Epithelial cell of prostate (primary cell): ENCODE measurements around the gene PRF1.
"Not testable (repeated sequence)": the region's sequence is repeated elsewhere in the genome, so short reads cannot be mapped to it uniquely, and the experiment has no call there.

Experiments
- DNase-seq: peaks from one replicate; pipeline ENCODE4 v3.0.0-alpha.2; 2011; ENCODE audit warnings: low read depth, low spot score
- H3K27ac ChIP-seq: fragments of 450-650 bp; 2 replicates; pipeline ENCODE4 v1.5.1; 2017; ENCODE audit warnings: mild to moderate bottlenecking

The PRF1 gene

GRCh38 chr10:70581176-70581575 is 21.4 kb downstream of the PRF1 start:
- H3K27ac ChIP-seq, DNase-seq: not testable (repeated sequence)

GRCh38 chr10:70579234-70580002 is 23.1 kb downstream of the PRF1 start:
- no peak for DNase-seq
- H3K27ac ChIP-seq, result peak overlapping the region; percentile 29

- peak overlapping the region; percentile 29 for H3K27ac ChIP-seq
- peak; percentile 81 for DNase-seq
Observed at GRCh38 chr10:70578371-70578947, 24.1 kb downstream of the PRF1 start.

- DNase-seq, result no peak
- H3K27ac ChIP-seq, result peak overlapping the region; percentile 20
Observed at GRCh38 chr10:70576803-70577517, 25.6 kb downstream of the PRF1 start.

DNA sequence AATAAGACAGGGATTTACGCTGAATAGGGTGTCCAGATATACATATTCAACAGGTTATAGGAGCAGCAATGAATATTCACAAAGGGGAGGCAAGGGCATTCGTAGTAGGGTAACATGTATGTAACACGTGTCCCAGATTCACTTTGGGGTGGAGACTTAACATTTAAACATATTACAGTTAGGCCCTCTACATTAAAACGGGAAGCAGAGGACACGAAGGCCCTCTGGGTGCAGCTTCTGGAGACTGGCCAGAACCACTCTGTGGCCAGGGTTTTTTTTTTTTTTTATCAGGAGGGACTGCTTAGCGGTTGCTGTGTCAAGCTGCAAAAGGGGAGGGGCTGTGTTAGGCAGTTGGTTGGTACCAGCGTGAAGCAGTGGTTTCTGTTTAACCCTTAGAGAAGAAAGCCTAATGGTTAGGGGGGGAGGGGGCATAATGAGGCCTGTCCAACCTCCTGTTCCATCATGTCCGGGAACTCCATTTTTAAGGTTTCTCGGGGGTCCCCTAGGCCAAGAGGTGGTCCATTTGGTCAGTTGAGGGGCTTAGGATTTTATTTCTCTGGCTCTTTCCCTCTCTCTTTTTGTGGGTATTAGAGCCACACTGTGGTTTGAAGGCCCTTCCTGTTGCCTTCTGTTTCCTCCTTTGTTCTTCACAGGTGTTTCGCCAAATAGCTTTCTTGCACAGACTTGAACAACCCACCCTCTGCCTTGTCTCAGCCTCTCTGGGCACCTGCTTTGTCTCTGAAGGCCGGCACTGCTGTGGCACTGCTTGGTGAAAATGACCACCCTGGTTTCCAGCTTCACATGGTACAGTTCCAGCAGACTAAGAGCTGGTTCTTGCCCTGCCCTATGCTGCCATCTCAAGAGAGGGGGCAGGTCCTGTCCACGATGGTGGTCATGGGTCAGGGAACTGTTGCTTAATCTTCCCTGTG is 26.4 kb downstream of the PRF1 start:
- H3K27ac ChIP-seq, result peak overlapping the region; percentile 20
- DNase-seq, result peak; percentile 48

DNA sequence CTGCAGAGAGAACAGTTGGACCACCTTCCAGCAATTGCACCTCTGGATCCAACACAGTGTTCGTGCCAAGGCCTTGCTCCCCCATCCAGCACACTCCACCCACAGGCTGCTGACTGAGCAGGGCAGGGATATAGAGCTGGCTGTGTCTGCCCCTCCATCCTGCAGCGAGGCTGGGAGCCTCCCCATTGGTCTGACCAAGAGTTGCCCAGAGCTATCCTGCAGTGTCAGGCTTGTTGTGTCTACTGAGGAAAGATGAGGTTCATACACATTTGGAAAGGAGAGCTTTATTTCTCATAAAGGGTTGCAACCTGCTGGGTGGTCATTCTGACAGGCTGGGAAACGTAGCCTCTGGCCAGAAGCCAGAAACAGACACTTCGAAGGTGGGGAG is 27.1 kb downstream of the PRF1 start:
- H3K27ac ChIP-seq, result no peak overlapping the region
- DNase-seq, result no peak

- no peak for DNase-seq
- H3K27ac ChIP-seq, result no peak overlapping the region
Observed at GRCh38 chr10:70573599-70574506, 28.7 kb downstream of the PRF1 start.

DNA sequence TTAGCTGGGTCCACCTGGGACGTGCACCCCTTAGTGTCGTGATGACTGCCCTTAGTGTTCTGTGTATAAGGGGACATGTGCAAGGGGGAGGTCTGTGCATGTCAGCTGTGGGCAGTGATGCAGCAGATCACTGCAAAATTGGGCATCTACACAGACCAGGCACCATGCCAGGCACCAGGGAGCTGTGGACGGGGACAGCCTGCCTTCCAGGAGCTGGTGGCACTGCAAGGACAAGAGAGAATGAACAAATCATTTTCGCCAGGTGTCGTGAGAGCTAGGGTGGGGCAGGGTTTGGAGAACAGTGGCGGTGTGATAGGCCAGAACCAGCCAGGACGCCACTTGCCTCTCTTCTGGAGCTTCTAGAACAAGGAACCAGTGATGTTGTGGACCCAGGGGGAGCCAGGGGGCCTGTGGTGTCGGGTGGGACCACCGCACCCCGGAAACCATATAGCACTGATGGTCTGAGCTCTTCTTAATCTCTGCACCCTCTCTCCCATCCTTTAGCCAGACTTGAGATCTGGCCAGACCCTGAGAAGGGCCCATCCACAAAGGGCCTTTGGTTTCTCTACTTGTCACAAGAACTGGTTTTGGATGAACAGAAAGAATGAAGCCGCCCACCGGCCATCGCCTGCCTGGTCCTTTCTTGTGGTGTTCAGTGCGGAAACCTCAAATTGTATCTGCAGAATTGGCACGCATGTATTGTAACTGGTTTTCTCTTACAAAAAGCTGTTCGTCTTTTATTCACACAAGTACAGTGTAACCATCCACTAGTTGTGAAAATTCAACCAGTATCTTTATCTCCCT is 30.7 kb downstream of the PRF1 start:
- DNase-seq, result no peak
- H3K27ac ChIP-seq, result no peak overlapping the region

- DNase-seq, result no peak
- H3K27ac ChIP-seq, result no peak overlapping the region
Observed at GRCh38 chr10:70571236-70571635, 31.3 kb downstream of the PRF1 start.

DNA sequence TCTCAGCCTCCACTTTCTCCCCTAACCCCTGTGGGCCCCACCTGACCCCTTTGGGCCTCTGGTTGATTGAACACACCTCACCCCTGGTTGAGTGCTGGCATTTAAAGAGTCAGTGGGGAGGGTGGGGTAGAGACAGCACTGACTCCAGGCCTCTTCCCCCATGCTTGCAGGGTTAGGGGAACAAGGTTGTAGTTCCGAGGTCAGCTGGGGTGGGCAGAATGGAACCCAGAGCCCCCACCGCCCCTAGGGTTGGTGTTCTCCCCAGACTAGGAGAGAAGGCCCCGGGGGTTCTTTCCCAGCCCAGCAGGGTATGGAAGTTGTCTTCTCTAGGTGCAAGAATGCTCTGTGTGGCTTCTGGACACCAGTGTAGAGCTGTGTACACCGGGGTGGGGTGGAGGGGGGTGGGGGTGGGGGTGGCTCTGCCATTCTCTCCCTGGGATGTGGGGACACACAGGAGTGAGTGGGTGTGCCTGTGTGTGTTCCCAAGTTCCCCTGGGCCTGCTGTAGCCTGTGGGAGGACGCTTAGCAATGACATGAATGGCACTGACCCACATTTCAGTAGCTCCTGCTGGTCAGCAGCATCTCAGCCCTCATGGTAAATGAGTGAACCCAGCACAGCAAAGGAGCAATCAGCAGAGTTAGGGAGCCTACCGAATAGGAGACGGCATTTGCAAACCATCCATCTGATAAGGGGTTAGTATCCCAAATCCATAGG is 33.6 kb downstream of the PRF1 start:
- H3K27ac ChIP-seq, result no peak overlapping the region
- DNase-seq, result no peak

- no peak overlapping the region for H3K27ac ChIP-seq
- no peak for DNase-seq
Observed at GRCh38 chr10:70568113-70568512, 34.4 kb downstream of the PRF1 start.

DNA sequence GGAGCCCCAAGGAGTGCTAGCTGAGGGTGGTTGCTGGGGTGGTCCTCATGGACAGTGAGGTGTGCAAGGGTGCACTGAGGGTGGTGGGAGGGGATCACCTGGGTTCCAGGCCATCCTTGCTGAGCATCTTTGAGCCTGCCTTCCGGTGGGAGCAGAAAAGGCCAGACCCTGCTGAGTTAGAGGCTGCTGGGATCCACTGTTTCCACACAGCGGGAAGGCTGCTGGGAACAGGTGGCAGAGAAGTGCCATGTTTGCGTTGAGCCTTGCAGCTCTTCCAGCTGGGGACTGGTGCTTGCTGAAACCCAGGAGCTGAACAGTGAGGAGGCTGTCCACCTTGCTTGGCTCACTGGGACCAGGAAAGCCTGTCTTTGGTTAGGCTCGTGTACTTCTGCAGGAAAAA is 34.9 kb downstream of the PRF1 start:
- H3K27ac ChIP-seq, result no peak overlapping the region
- no peak for DNase-seq

DNA sequence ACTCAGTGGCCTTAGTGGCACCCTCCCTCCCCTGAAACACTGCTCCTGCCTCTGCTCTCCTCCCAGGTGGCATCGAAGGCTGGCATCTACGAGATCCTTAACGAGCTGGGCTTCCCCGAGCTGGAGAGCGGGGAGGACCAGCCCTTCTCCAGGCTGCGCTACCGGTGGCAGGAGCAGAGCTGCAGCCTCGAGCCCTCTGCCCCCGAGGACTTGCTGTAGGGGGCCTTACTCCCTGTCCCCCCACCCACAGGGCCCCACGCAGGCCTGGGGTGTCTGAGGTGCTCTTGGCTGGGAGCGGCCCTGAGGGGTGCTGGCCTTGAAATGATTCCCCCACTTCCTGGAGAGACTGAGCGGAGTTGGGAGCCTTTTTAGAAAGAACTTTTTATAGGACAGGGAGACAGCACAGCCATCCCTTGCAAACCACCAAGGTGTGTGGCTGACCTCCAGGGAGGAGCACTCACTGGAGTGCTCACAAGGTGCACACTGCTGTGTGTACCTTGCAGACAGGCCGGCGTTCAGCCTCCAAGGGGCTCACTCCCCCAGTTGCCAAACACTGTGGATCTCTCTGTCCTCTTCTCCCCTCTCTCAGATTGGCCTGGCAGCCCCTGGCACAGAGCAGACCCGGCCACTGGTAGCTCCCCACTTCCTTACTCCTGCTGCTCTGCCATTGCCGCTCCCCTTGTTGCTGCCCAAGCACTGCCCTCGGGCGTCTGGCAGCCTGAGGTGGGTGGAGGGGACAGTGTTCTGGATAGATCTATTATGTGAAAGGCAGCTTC is 35.8 kb downstream of the PRF1 start:
- DNase-seq, result no peak
- H3K27ac ChIP-seq, result no peak overlapping the region

- H3K27ac ChIP-seq, result no peak overlapping the region
- no peak for DNase-seq
Observed at GRCh38 chr10:70565556-70566514, 36.7 kb downstream of the PRF1 start.

DNA sequence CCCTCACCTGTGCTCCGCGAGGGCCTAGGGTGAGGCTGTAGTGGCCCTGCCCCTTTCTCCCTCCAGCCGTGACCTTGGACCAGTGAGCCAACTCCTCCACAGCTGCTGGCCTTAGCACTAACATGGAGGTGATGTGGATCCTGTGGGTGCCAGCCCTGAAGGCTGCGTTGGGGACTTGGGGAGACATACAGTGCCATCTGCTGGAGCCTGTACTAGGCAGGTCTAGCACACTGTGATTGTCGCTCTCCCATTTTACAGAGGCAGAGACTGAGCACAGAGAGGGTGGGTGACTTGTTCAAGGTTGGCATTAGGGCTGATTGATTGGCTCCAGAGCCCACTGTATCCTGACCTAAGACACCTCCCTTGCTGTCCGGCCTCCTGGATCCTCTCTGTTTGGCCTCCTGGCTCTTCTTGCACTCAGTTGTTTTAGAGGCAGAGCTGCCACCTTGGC is 37.6 kb downstream of the PRF1 start:
- no peak overlapping the region for H3K27ac ChIP-seq
- no peak for DNase-seq

- no peak for DNase-seq
Observed at GRCh38 chr10:70564113-70564725, 38.3 kb downstream of the PRF1 start.

More at GRCh38 chr10:70564113-70564725, 38.3 kb downstream of the PRF1 start:
- H3K27ac ChIP-seq, result no peak overlapping the region
